HepG2 (cell line): ENCODE data around the gene CSNK2A1. TPM values are rescaled to one million over a fixed set of nuclear protein-coding genes. Genes with fewer than 3 reads are reported as not detected.

ENCODE experiments used
- ATAC-seq: fragments of 200-7000 bp; cut with Tn5 transposase; 3 replicates; pipeline ENCODE4 v1.9.1; 2020; ENCODE audit warnings: mild to moderate bottlenecking, moderate library complexity
- BruUV-seq: library from RNA; stranded (reverse); fragments of 400-500 nt; replicated peaks from 2 replicates; lab custom pipeline; 2021; lab: Mats Ljungman, UMichigan
- CTCF ChIA-PET: fragments of 300-600 bp; formaldehyde crosslinking; extraction: SDS; loops from one replicate; lab custom pipeline; 2021; ENCODE audit warnings: low total read pairs, inconsistent platforms, low intra/inter-chr PET ratio; lab: Yijun Ruan, JAX
- POLR2A ChIA-PET: fragments of 350-600 bp; sonication (Branson Sonifier 250); formaldehyde crosslinking; loops from one replicate; lab custom pipeline; 2020; ENCODE audit warnings: antibody characterized with exemption, inconsistent platforms; lab: Yijun Ruan, JAX
- DNase-seq: peaks from one replicate; pipeline ENCODE4 v3.0.0-alpha.2; 2015; ENCODE audit warnings: low spot score
- FAIRE-seq: peaks from 3 replicates; lab custom pipeline; 2011; peaks lifted over from hg19 to GRCh38; lab: Jason Lieb, UNC
- H2AFZ ChIP-seq: one replicate; pipeline ENCODE4 v1.6.1; 2011; ENCODE audit warnings: low read length, inconsistent platforms
- H3K27ac ChIP-seq: fragments of 300-600 bp; 3 replicates; pipeline ENCODE4 v1.8.0; 2011; ENCODE audit warnings: mixed run types, mild to moderate bottlenecking, mixed read lengths, low read length, inconsistent platforms; ENCODE audit not compliant: insufficient read depth; ENCODE audit errors: extremely low read length
- H3K27me3 ChIP-seq, 2 experiments: fragments of 200-600 bp in 1 of 2; 2 replicates in 1 of 2; 3 replicates in 1 of 2; pipeline versions ENCODE4 v1.6.0 to v1.8.0; 2011; ENCODE audit warnings: low read length in 2 of 2, mild to moderate bottlenecking in 2 of 2, moderate library complexity in 2 of 2, inconsistent platforms in 1 of 2; ENCODE audit not compliant: insufficient read depth in 2 of 2, control insufficient read depth in 1 of 2
- H3K36me3 ChIP-seq, 2 experiments: fragments of 200-600 bp in 1 of 2; replicated peaks in 1 of 2; 2 replicates in 1 of 2; 3 replicates in 1 of 2; pipeline versions ENCODE4 v1.5.1 to v1.8.0; 2011; ENCODE audit warnings: low read length in 2 of 2, inconsistent platforms in 1 of 2; ENCODE audit not compliant: insufficient read depth in 2 of 2, control insufficient read depth in 1 of 2
- H3K4me1 ChIP-seq: 2 replicates; pipeline ENCODE4 v1.5.1; 2012; ENCODE audit warnings: low read length, inconsistent platforms; ENCODE audit not compliant: insufficient read depth
- H3K4me2 ChIP-seq: 2 replicates; pipeline ENCODE4 v1.6.0; 2011; ENCODE audit warnings: low read depth, low read length, inconsistent platforms
- H3K4me3 ChIP-seq, 3 experiments: fragments of 200-600 bp in 1 of 3; sonication (generic), shearing (Covaris generic) in 1 of 3; replicated peaks in 1 of 3; 2 replicates each; pipeline ENCODE4 v1.5.1; 2011 to 2016; ENCODE audit warnings: low read length in 3 of 3, inconsistent platforms in 2 of 3, low read depth in 2 of 3, mild to moderate bottlenecking in 2 of 3, control low read depth in 1 of 3, mixed read lengths in 1 of 3; ENCODE audit not compliant: insufficient read depth in 1 of 3
- H3K79me2 ChIP-seq: one replicate; pipeline ENCODE4 v1.6.1; 2011; ENCODE audit warnings: low read length, inconsistent platforms; ENCODE audit not compliant: insufficient read depth
- H3K9ac ChIP-seq: 2 replicates; pipeline ENCODE4 v1.6.0; 2011; ENCODE audit warnings: mild to moderate bottlenecking, low read depth, low read length, inconsistent platforms; ENCODE audit not compliant: insufficient read depth
- H3K9me3 ChIP-seq: 2 replicates; pipeline ENCODE4 v1.5.1; 2012; ENCODE audit warnings: mild to moderate bottlenecking, low read length
- H4K20me1 ChIP-seq: 2 replicates; pipeline ENCODE4 v1.6.0; 2011; ENCODE audit warnings: inconsistent platforms, mild to moderate bottlenecking, low read length, moderate library complexity; ENCODE audit not compliant: insufficient read depth
- AHDC1 ChIP-seq: sonication (generic); formaldehyde crosslinking; IDR thresholded peaks from 2 replicates; pipeline ENCODE4 v1.5.1; 2020; ENCODE audit warnings: mild to moderate bottlenecking, missing genetic modification reagents, borderline replicate concordance
- FOXO4 ChIP-seq: sonication (generic); formaldehyde crosslinking; conservative IDR thresholded peaks from 2 replicates; pipeline ENCODE4 v1.8.1; 2023; ENCODE audit warnings: missing genetic modification reagents
- KMT2B ChIP-seq: IDR thresholded peaks from 2 replicates; pipeline ENCODE4 v1.6.1; 2016; ENCODE audit warnings: missing genetic modification reagents, missing compliant biosample characterization
- NBN ChIP-seq: fragments of 450-650 bp; conservative IDR thresholded peaks from 2 replicates; pipeline ENCODE4 v1.6.1; 2017
- NFATC3 ChIP-seq: sonication (generic); formaldehyde crosslinking; IDR thresholded peaks from 2 replicates; pipeline ENCODE4 v1.5.1; 2020; ENCODE audit warnings: mild to moderate bottlenecking, missing genetic modification reagents
- PHF5A ChIP-seq: IDR thresholded peaks from one replicate; pipeline ENCODE4 v1.6.1; 2018; ENCODE audit warnings: low read depth, missing genetic modification reagents; ENCODE audit not compliant: unreplicated experiment
- RBM22 ChIP-seq: fragments of 200-400 bp; formaldehyde crosslinking; optimal IDR thresholded peaks from 2 replicates; pipeline ENCODE3; 2017; ENCODE audit warnings: mild to moderate bottlenecking, low read length, moderate library complexity
- XBP1 ChIP-seq: sonication (generic); formaldehyde crosslinking; IDR thresholded peaks from 2 replicates; pipeline ENCODE4 v1.5.0; 2020; ENCODE audit warnings: missing genetic modification reagents
- ZFY ChIP-seq: sonication (generic); formaldehyde crosslinking; IDR thresholded peaks from 2 replicates; pipeline ENCODE4 v1.4.0; 2020; ENCODE audit warnings: missing genetic modification reagents
- ZNF598 ChIP-seq: sonication (generic); formaldehyde crosslinking; IDR thresholded peaks from 2 replicates; pipeline ENCODE4 v1.5.1; 2020; ENCODE audit warnings: mild to moderate bottlenecking, missing genetic modification reagents, borderline replicate concordance
- ZSCAN21 ChIP-seq: sonication (generic); formaldehyde crosslinking; IDR thresholded peaks from 2 replicates; pipeline ENCODE4 v1.8.0; 2022; ENCODE audit warnings: mild to moderate bottlenecking, missing genetic modification reagents, moderate library complexity, borderline replicate concordance
- ZSCAN5A ChIP-seq: sonication (generic); formaldehyde crosslinking; IDR thresholded peaks from 2 replicates; pipeline ENCODE4 v1.8.0; 2022; ENCODE audit warnings: mild to moderate bottlenecking, missing genetic modification reagents, borderline replicate concordance
- WGBS: methylation state at CpG from one replicate; pipeline ENCODE4 v1.1.6; 2017; ENCODE audit warnings: low lambda C conversion rate; 5-methylcytosine and 5-hydroxymethylcytosine counted together
- in situ Hi-C: cut with HindIII; loops from 2 replicates; pipeline ENCODE4 v1.10.0; 2017; ENCODE audit warnings: low pct_unique_long_range_greater_than_20kb; ENCODE audit not compliant: extremely low pct_ligation_motif_present
- intact Hi-C: fragments of 100-400 bp; cut with micrococcal nuclease; formaldehyde crosslinking; loops from one replicate; pipeline ENCODE4 v1.10.0; 2022; ENCODE audit not compliant: unreplicated experiment
- polyA plus RNA-seq, 8 experiments: library from polyadenylated mRNA; depleted of rRNA in 3 of 8; stranded (reverse) in 7 of 8; unstranded in 1 of 8; fragments of >200 nt; fragmentation: Illumina TruSeq in 4 of 8; extraction: Trizol in 4 of 8; gene quantifications; 2 replicates each; pipeline versions ENCODE4 v1.2.1 to v1.2.3, GENCODE V29; 2011 to 2016; ENCODE audit warnings: low read depth in 4 of 8, missing spikeins in 1 of 8, mixed read lengths in 1 of 8; ENCODE audit not compliant: insufficient read depth in 1 of 8
- total RNA-seq, 5 experiments: library from RNA; depleted of rRNA; stranded (reverse); fragments of >200 nt; fragmentation: Illumina TruSeq; extraction: Trizol; gene quantifications; 2 replicates each; pipeline ENCODE4 v1.2.3, GENCODE V29; 2016; ENCODE audit warnings: low read depth in 1 of 5
- TF ChIP-seq, protein P1 (sequence below): IDR thresholded peaks from 2 replicates; pipeline ENCODE4 v1.6.1; 2016; ENCODE audit warnings: mild to moderate bottlenecking, missing biosample characterization, missing genetic modification reagents
- TF ChIP-seq, protein P2 (sequence below): sonication (generic); formaldehyde crosslinking; IDR thresholded peaks from 2 replicates; pipeline ENCODE4 v1.5.0; 2020; ENCODE audit warnings: missing genetic modification reagents, mild to moderate bottlenecking, borderline replicate concordance

The CSNK2A1 gene
- total and polyA plus RNA-seq, 2 of the 13 experiments (the other 11 are each of a cell fraction or from before 2014, with no cell fraction given): 153 to 231 TPM

DNA sequence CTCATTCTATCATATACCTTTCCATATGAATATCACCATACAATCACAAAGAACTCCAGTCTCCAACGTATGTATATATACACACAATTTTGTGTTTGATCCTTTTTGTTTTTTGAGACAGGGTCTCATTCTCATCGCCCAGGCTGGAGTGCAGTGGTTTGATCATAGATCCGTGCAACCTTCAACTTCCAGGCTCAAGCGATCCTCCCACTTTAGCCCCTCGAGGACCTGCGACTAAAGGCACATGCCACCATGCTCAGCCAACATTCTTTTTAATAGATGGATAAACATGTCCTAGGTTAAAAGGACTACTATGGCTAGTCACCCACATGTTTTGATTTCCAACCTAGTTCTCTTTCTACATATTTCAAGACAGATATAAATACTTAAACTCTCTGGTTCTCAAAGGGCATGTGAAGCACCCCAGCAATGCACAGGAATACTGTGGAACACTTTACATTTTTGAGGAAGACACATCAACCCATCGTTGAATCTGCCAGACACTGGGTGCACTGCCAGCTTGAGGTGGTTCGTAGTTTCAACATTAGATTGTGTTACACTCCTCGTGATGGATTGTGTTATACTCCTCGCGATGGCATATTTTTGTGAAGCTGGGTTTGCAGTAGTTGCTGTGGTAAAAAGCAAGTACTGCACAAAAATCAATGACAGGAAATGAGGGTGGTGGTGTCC is 40.4 kb downstream of the CSNK2A1 start:
- no peak overlapping the region for H3K9ac ChIP-seq
- DNase-seq: no peak
- in situ Hi-C loops (no loop called here), intact Hi-C loops (loop anchor here (5.0 kb wide), 1 partner anchor 39 kb away; the partner anchor contains the start of gene CSNK2A1)
- peaks cover 22% of the 10 kb centered on the region for H3K79me2 ChIP-seq
- CTCF ChIA-PET: no interaction called here
- no peaks in the 10 kb centered on the region for H3K9me3 ChIP-seq
- H3K27ac ChIP-seq: no peak overlapping the region
- FAIRE-seq: no peak
- POLR2A ChIA-PET: interaction anchor here (1.4 kb wide), 1 partner anchor 156 kb away, joined by 4 read pairs; no protein-coding TSS in a partner anchor
- BruUV-seq: no TSS peak
- no peak for ATAC-seq
- peaks cover 42 to 76% of the 10 kb centered on the region in 2 experiments for H3K36me3 ChIP-seq
- H3K4me3 ChIP-seq: no peak overlapping the region
- H3K4me1 ChIP-seq: peaks cover 40% of the 10 kb centered on the region
- H4K20me1 ChIP-seq: peaks cover 7% of the 10 kb centered on the region
- no peak overlapping the region for H3K4me2 ChIP-seq
- no peak overlapping the region for H2AFZ ChIP-seq
- no peaks in the 10 kb centered on the region for H3K27me3 ChIP-seq
- WGBS: 99% methylated on average over 11 of the region's 11 CpGs
- TF ChIP-seq NBN: no peak
- peak; percentile 91 for TF ChIP-seq FOXO4 (CRISPR knock-in tag)
- no peak for TF ChIP-seq ZSCAN5A (CRISPR knock-in tag)
- no peak for TF ChIP-seq XBP1 (CRISPR knock-in tag)
- no peak for TF ChIP-seq AHDC1 (CRISPR knock-in tag)
- TF ChIP-seq, protein P1, sequence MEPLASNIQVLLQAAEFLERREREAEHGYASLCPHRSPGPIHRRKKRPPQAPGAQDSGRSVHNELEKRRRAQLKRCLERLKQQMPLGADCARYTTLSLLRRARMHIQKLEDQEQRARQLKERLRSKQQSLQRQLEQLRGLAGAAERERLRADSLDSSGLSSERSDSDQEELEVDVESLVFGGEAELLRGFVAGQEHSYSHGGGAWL: no peak
- no peak for TF ChIP-seq ZNF598 (CRISPR knock-in tag)
- TF ChIP-seq ZFY (CRISPR knock-in tag): no peak
- no peak for TF ChIP-seq NFATC3 (CRISPR knock-in tag)
- TF ChIP-seq RBM22: peak; percentile 95
- TF ChIP-seq ZSCAN21 (CRISPR knock-in tag): no peak
- no peak for TF ChIP-seq KMT2B (CRISPR knock-in tag)
- no peak for TF ChIP-seq PHF5A (CRISPR knock-in tag)
- TF ChIP-seq, protein P2, sequence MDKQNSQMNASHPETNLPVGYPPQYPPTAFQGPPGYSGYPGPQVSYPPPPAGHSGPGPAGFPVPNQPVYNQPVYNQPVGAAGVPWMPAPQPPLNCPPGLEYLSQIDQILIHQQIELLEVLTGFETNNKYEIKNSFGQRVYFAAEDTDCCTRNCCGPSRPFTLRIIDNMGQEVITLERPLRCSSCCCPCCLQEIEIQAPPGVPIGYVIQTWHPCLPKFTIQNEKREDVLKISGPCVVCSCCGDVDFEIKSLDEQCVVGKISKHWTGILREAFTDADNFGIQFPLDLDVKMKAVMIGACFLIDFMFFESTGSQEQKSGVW (CRISPR knock-in tag): no peak
